ENCODE measurements around the gene DAPK1. TPM values are rescaled to one million over a fixed set of nuclear protein-coding genes. Genes with fewer than 3 reads are reported as not detected.
A peak's percentile ranks its signal among the peaks of the same experiment; 100 is the strongest.

DAPK1 gene
- total RNA-seq, 1 donor from 2014 or later, result 179 TPM

- no peak for DNase-seq (ENCODE audit: low spot score)
These were observed 112.8 kb downstream of the DAPK1 start for GRCh38 chr9:87610200-87611155.

GRCh38 chr9:87611776-87612175 lies 114.1 kb downstream of the DAPK1 start:
- no peak for DNase-seq (ENCODE audit: low spot score)

DNA sequence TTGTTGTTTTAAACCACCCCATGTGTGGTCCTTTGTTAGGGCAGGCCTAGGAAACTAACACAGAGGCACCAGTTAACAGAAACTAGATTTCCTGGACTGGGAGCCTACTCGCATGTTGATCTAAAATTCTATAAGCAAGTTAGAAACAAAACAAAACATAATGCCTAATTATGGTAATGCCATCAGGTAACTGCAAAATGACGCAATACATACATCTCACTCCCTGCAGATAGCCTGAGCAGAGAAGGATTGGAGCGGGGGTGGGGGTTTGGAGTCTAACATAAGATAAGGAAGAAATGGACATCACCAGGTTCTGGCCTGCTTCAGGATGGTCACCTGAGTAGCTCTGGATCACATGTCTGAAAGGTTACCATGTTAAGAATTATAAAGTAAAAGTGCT lies 114.9 kb downstream of the DAPK1 start:
- no peak for DNase-seq (ENCODE audit: low spot score)

DNA sequence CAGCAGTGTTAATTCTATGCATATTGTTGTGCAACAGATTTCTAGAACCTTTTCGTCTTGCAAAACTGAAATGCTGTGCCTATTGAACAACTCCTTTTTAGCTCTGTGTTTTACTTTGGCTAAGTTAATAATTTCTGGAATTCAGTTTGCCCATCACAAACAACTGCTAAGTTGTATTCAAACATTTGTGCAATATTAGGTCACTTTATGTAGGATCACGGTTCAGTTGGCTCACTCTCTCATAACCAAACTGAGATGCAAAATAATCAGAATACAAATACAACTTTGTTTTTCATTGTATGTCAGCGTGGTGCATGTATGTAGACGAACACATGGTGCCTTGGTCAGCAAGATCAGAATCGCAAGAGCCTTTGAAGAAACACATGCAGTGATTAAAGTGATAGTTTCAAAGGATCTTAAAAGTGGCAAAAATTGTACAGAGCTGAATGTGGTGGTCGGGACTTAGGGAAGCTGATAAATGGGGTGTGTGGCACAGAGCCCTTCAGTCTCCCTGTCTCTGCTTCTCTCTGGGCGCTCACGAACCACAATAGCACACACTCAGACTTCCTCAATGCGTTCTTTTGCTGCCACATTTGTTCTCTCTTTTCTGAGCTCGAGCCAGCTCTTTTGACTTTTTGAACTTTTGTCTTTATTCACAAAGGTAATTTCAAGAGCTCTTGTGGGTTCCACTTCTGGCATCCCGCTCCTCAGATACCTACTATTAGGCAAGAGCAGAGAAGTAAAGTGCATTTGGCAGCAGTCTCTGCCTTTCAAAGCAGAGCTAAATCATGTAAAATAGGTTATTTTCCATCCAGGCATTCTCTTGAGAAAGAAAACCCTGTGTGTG lies 115.8 kb downstream of the DAPK1 start:
- DNase-seq (ENCODE audit: low spot score), result no peak

DNA sequence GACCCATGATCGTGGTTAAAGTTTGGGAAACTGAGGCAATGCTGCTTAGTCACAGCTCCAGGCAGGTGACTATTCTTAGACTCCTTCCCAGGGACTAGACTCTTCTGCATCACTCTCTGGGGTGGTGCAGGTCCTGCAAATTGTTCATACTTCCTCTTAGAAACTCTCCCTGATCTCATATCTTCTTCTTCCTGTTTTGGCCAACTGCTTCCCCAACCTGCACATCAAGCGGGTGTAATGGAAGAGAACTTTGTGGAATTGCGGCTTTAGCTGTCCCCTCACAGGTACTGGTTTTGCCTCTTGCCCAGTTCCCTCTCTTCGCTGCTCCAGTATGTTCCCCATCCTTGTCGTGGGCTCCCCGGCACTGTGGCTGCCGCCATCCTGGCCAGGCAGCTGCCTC lies 116.7 kb downstream of the DAPK1 start:
- DNase-seq (ENCODE audit: low spot score), result no peak

GRCh38 chr9:87615136-87615535 lies 117.5 kb downstream of the DAPK1 start:
- no peak for DNase-seq (ENCODE audit: low spot score)

- DNase-seq (ENCODE audit: low spot score), result no peak
These were observed 118.0 kb downstream of the DAPK1 start for GRCh38 chr9:87615547-87616148.

- no peak for DNase-seq (ENCODE audit: low spot score)
These were observed 120.6 kb downstream of the DAPK1 start for GRCh38 chr9:87618226-87618625.

GRCh38 chr9:87618931-87619330 lies 121.3 kb downstream of the DAPK1 start:
- DNase-seq (ENCODE audit: low spot score), result no peak

GRCh38 chr9:87619346-87619745 lies 121.7 kb downstream of the DAPK1 start:
- no peak for DNase-seq (ENCODE audit: low spot score)

DNA sequence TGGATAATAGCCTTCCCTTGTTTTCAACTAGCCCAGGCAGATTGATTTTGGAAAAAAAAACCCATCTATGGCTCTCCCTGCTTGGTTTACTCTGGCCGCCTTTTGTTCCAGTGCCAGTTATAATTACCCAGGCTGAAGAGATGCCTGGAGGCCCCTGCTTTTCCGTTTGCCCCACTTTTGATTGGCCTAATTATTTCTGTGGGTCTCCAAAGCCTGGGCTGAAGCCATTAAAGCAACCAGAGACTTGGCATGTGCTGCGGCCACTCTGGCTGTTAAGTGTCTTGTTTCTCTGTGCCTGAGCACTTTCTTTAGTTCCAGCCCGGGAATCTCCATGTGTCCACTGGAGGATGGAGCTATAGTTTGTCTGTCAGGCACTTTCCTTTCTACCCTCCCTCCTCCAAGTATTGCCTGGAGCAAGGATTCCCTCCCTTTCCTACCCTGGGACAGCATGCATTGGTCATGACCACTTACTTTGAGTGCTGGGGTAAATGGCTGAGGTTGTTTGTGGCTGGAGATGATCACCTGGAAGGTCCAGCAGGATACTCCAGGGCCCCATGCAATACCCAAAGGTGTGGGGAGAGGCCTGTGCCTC lies 123.2 kb downstream of the DAPK1 start:
- no peak for DNase-seq (ENCODE audit: low spot score)

- no peak for DNase-seq (ENCODE audit: low spot score)
These were observed 124.4 kb downstream of the DAPK1 start for GRCh38 chr9:87622098-87622497.

DNA sequence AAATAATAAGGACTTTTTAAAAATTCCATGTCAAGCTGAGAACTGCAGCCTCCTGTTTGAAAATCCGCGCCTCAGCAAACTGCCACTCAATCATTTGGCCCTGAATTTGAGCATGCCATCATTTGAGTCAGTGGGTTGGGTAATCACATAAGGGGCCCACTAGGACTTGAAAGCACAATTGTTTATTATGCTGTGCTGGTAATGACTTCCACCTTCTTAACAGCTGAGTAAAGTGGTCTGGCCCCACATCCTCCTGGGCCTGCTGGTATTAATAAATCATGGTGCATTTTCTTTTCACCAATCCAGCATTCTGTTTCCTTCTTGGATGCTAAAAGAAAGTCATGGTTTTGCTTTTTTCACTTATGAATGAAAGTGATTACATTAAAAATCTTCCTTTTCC lies 125.3 kb downstream of the DAPK1 start:
- no peak for DNase-seq (ENCODE audit: low spot score)

DNA sequence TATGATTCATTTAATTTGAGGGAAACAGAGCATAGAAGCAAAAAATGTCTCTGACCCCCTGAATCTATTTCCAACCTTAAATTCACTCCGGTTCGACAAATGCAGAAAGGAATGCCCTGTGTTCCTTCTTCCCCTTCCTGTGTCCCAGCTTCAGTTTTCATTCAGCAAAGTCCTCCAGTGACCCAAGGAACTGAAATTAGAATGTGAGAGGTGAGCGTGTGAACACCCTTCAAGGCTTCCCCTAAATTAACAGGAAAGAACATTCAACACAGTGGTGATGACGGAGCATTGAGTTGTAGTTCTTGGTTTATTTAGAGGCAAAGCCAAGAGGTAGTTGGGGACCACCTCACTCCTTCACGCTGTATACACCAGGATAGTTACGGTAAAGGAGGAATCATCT lies 130.7 kb downstream of the DAPK1 start:
- no peak for DNase-seq (ENCODE audit: low spot score)

DNA sequence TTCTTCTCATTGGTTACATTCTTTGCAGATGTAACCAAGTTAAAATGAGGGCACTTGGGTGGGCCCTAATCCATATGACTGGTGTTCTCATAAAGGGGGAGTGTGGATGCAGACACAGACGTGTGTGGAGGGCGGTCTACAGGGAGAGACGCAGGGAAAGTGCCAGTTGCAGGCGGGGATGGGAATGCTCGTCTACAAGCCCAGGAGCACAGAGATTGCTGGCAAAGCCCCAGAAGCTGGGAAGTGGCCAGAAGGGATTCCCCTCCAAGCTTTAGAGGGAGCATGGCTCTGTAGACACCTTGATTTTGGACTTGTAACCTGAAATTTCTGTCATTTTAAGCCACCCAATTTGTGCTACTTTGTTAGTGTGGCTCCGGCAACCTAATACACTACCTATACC lies 131.4 kb downstream of the DAPK1 start:
- DNase-seq (ENCODE audit: low spot score), result no peak

GRCh38 chr9:87630266-87630665 lies 132.6 kb downstream of the DAPK1 start:
- no peak for DNase-seq (ENCODE audit: low spot score)

DNA sequence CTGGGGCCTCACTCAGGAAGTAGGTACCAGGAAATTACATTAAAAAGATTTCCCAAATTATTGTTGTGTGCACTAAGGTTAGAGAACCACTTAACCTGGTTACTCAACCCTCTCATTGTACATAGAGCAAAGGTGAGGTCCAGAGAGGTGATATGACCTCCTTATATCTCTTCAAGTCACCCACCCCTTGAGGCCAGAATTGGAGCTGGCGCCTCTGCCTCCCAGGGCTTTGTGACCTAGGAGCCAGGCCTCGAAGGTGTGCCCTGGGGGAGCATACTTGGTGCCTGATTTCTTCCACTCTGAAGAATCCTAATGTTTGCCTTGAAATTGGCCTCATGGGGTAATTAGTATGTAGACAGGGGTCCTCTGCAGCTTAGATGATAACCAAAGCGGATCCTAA lies 133.2 kb downstream of the DAPK1 start:
- DNase-seq (ENCODE audit: low spot score), result no peak

- no peak for DNase-seq (ENCODE audit: low spot score)
These were observed 138.2 kb downstream of the DAPK1 start for GRCh38 chr9:87635656-87636501.

GRCh38 chr9:87638292-87638691 lies 140.6 kb downstream of the DAPK1 start:
- DNase-seq (ENCODE audit: low spot score), result no peak

DNA sequence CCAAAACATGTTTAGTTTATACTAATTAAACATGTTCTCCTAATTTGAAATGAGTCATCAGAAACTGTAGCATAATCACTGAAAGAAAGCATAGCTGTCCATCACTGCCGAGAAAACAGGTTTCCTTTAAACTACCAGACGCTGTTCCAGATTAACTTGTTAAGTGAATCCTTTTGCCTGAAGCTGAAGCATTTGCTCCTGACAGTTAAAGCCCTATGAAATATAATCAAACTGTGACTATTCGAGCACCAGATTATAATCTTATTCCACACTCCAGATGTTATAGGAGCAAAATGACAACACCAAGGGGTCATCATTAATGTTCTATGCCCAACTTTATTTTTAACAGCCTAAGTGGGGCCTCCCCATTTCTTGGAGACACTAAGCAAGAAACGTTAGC lies 142.3 kb downstream of the DAPK1 start:
- no peak for DNase-seq (ENCODE audit: low spot score)

- peak; percentile 51 for DNase-seq (ENCODE audit: low spot score)
These were observed 142.7 kb downstream of the DAPK1 start for GRCh38 chr9:87640385-87640795.
